Thyroid gland (tissue), 4 donors: ENCODE data around the gene PLEKHA4.

Experiments
- CTCF ChIP-seq, 6 experiments: fragments of 200-600 bp in 3 of 6; fragments of 450-650 bp in 3 of 6; sonication (generic) in 3 of 6; IDR thresholded peaks; one replicate each; pipeline ENCODE4 v1.5.1; 2016 to 2019; ENCODE audit warnings: antibody characterized with exemption in 6 of 6, mild to moderate bottlenecking in 2 of 6, inconsistent platforms in 1 of 6, moderate library complexity in 1 of 6
- POLR2A ChIP-seq, 2 donors: fragments of 450-650 bp; IDR thresholded peaks; one replicate each; pipeline ENCODE4 v1.6.1; 2017; ENCODE audit warnings: antibody characterized with exemption in 2 of 2, mild to moderate bottlenecking in 2 of 2, moderate library complexity in 1 of 2

GRCh38 chr19:48906324-48906723, 37.9 kb upstream of the PLEKHA4 start:
- TF ChIP-seq CTCF (IDR thresholded peaks at IDR 0.05): no peak
- TF ChIP-seq POLR2A (IDR thresholded peaks at IDR 0.05): no peak
